ENCODE measurements around the gene MAGIX.
A peak's percentile ranks its signal among the peaks of the same experiment; 100 is the strongest.
"Not testable (repeated sequence)": the region's sequence is repeated elsewhere in the genome, so short reads cannot be mapped to it uniquely, and the experiment has no call there.

MAGIX gene

GRCh38 chrX:49162620-49163019 lies at the start of gene MAGIX:
Gene MAGIX, plus strand, starts transcription at chrX:49162758. Its CDS starts 132 bp downstream, at chrX:49162890.
- H3K4me1 Mint-ChIP-seq: peaks cover 13 to 39% of the 10 kb centered on the region in 2 donors
- peak within 1 kb of the TSS; percentile 84 for H3K27ac Mint-ChIP-seq
- H3K4me3 Mint-ChIP-seq: peak within 1 kb of the TSS; percentile 75 to 91
- ATAC-seq (replicated peaks): no peak
- H3K27me3 Mint-ChIP-seq: no peaks in the 10 kb centered on the region
- peaks cover 0 to 3% of the 10 kb centered on the region in 2 donors for H3K9me3 Mint-ChIP-seq
- DNase-seq: no peak
- no peaks in the 10 kb centered on the region for H3K36me3 Mint-ChIP-seq

- H3K27ac Mint-ChIP-seq: no peak overlapping the region
- H3K36me3 Mint-ChIP-seq: peaks cover 15 to 24% of the 10 kb centered on the region in 2 donors
- ATAC-seq (replicated peaks): no peak
- H3K4me1 Mint-ChIP-seq: peaks cover 4 to 6% of the 10 kb centered on the region in 2 donors
- H3K9me3 Mint-ChIP-seq: no peaks in the 10 kb centered on the region
- no peak overlapping the region for H3K4me3 Mint-ChIP-seq
- no peaks in the 10 kb centered on the region for H3K27me3 Mint-ChIP-seq
- no peak for DNase-seq
These were observed 46.5 kb upstream of the MAGIX start for GRCh38 chrX:49116076-49116475.

- no peak for DNase-seq
- Mint-ChIP-seq H3K27ac (no peak overlapping the region), H3K9me3 (no peaks in the 10 kb centered on the region), H3K4me1 (peaks cover 7 to 8% of the 10 kb centered on the region in 2 donors), H3K4me3 (no peak overlapping the region), H3K27me3 (no peaks in the 10 kb centered on the region), H3K36me3 (peaks cover 16 to 27% of the 10 kb centered on the region in 2 donors)
- ATAC-seq (replicated peaks): no peak
These were observed 45.8 kb upstream of the MAGIX start for GRCh38 chrX:49116716-49117115.

GRCh38 chrX:49117581-49117980 lies 45.0 kb upstream of the MAGIX start:
- H3K27me3 Mint-ChIP-seq: no peaks in the 10 kb centered on the region
- DNase-seq (no peak), ATAC-seq (replicated peaks) (no peak)
- no peak overlapping the region for H3K27ac Mint-ChIP-seq
- peaks cover 13 to 16% of the 10 kb centered on the region in 2 donors for H3K4me1 Mint-ChIP-seq
- no peak overlapping the region for H3K4me3 Mint-ChIP-seq
- H3K36me3 Mint-ChIP-seq: peaks cover 16 to 25% of the 10 kb centered on the region in 2 donors
- no peaks in the 10 kb centered on the region for H3K9me3 Mint-ChIP-seq

- Mint-ChIP-seq H3K4me1 (peaks cover 17 to 27% of the 10 kb centered on the region in 2 donors), H3K4me3 (no peak overlapping the region), H3K36me3 (peaks cover 22 to 36% of the 10 kb centered on the region in 2 donors), H3K27ac (no peak overlapping the region), H3K27me3 (peaks cover 0 to 3% of the 10 kb centered on the region in 2 donors), H3K9me3 (no peaks in the 10 kb centered on the region)
- no peak for ATAC-seq (replicated peaks)
- no peak for DNase-seq
These were observed 42.5 kb upstream of the MAGIX start for GRCh38 chrX:49120091-49120490.

GRCh38 chrX:49122499-49122898 lies 40.1 kb upstream of the MAGIX start:
- Mint-ChIP-seq H3K36me3 (peaks cover 14 to 27% of the 10 kb centered on the region in 2 donors), H3K9me3 (no peaks in the 10 kb centered on the region), H3K27me3 (peaks cover 0 to 3% of the 10 kb centered on the region in 2 donors), H3K27ac (peak overlapping the region; percentile 97), H3K4me3 (peak overlapping the region; percentile 93 to 97), H3K4me1 (peaks cover 17 to 27% of the 10 kb centered on the region in 2 donors)
- no peak for DNase-seq
- no peak for ATAC-seq (replicated peaks)

GRCh38 chrX:49127742-49128258 lies 34.8 kb upstream of the MAGIX start:
- not testable (repeated sequence) for ATAC-seq (replicated peaks); H3K27ac Mint-ChIP-seq; H3K9me3 Mint-ChIP-seq; H3K4me3 Mint-ChIP-seq; DNase-seq; H3K4me1 Mint-ChIP-seq; H3K27me3 Mint-ChIP-seq; H3K36me3 Mint-ChIP-seq

- H3K36me3 Mint-ChIP-seq: no peaks in the 10 kb centered on the region
- no peak overlapping the region for H3K4me3 Mint-ChIP-seq
- H3K9me3 Mint-ChIP-seq: no peaks in the 10 kb centered on the region
- ATAC-seq (replicated peaks): peak; percentile 59 to 63
- H3K27me3 Mint-ChIP-seq: no peaks in the 10 kb centered on the region
- H3K27ac Mint-ChIP-seq: no peak overlapping the region
- no peaks in the 10 kb centered on the region for H3K4me1 Mint-ChIP-seq
- no peak for DNase-seq
These were observed 33.1 kb upstream of the MAGIX start for GRCh38 chrX:49129427-49129826.

- DNase-seq; H3K36me3 Mint-ChIP-seq; H3K27me3 Mint-ChIP-seq; H3K27ac Mint-ChIP-seq; ATAC-seq (replicated peaks); H3K4me3 Mint-ChIP-seq; H3K9me3 Mint-ChIP-seq; H3K4me1 Mint-ChIP-seq: not testable (repeated sequence)
These were observed 30.3 kb upstream of the MAGIX start for GRCh38 chrX:49132275-49132674.

- DNase-seq (no peak), ATAC-seq (replicated peaks) (no peak)
- no peaks in the 10 kb centered on the region for H3K4me1 Mint-ChIP-seq
- H3K9me3 Mint-ChIP-seq: peaks cover 2 to 4% of the 10 kb centered on the region in 2 donors
- no peak overlapping the region for H3K27ac Mint-ChIP-seq
- H3K4me3 Mint-ChIP-seq: no peak overlapping the region
- peaks cover 3 to 5% of the 10 kb centered on the region in 2 donors for H3K36me3 Mint-ChIP-seq
- H3K27me3 Mint-ChIP-seq: no peaks in the 10 kb centered on the region
These were observed 28.8 kb upstream of the MAGIX start for GRCh38 chrX:49133759-49134158.

- no peaks in the 10 kb centered on the region for H3K4me1 Mint-ChIP-seq
- no peak for ATAC-seq (replicated peaks)
- peaks cover 22 to 25% of the 10 kb centered on the region in 2 donors for H3K36me3 Mint-ChIP-seq
- H3K27ac Mint-ChIP-seq: no peak overlapping the region
- no peak for DNase-seq
- H3K27me3 Mint-ChIP-seq: no peaks in the 10 kb centered on the region
- H3K4me3 Mint-ChIP-seq: no peak overlapping the region
- peaks cover 10 to 26% of the 10 kb centered on the region in 2 donors for H3K9me3 Mint-ChIP-seq
These were observed 25.1 kb upstream of the MAGIX start for GRCh38 chrX:49137492-49137891.

GRCh38 chrX:49139713-49140112 lies 22.8 kb upstream of the MAGIX start:
- H3K9me3 Mint-ChIP-seq: peaks cover 10 to 26% of the 10 kb centered on the region in 2 donors
- no peak overlapping the region for H3K27ac Mint-ChIP-seq
- no peak overlapping the region for H3K4me3 Mint-ChIP-seq
- no peak for ATAC-seq (replicated peaks)
- DNase-seq: no peak
- peaks cover 22 to 25% of the 10 kb centered on the region in 2 donors for H3K36me3 Mint-ChIP-seq
- no peaks in the 10 kb centered on the region for H3K27me3 Mint-ChIP-seq
- no peaks in the 10 kb centered on the region for H3K4me1 Mint-ChIP-seq

GRCh38 chrX:49142264-49142663 lies 20.3 kb upstream of the MAGIX start:
- not testable (repeated sequence) for H3K27ac Mint-ChIP-seq; H3K4me1 Mint-ChIP-seq; H3K27me3 Mint-ChIP-seq; ATAC-seq (replicated peaks); DNase-seq; H3K4me3 Mint-ChIP-seq
- Mint-ChIP-seq H3K9me3 (peaks cover 8 to 22% of the 10 kb centered on the region in 2 donors), H3K36me3 (peaks cover 19 to 21% of the 10 kb centered on the region in 2 donors)

GRCh38 chrX:49143154-49143553 lies 19.4 kb upstream of the MAGIX start:
- H3K4me3 Mint-ChIP-seq; DNase-seq; H3K27me3 Mint-ChIP-seq; ATAC-seq (replicated peaks); H3K4me1 Mint-ChIP-seq; H3K27ac Mint-ChIP-seq: not testable (repeated sequence)
- peaks cover 19 to 24% of the 10 kb centered on the region in 2 donors for H3K36me3 Mint-ChIP-seq
- H3K9me3 Mint-ChIP-seq: peaks cover 8 to 22% of the 10 kb centered on the region in 2 donors

- ATAC-seq (replicated peaks): no peak
- H3K27me3 Mint-ChIP-seq: no peaks in the 10 kb centered on the region
- H3K4me3 Mint-ChIP-seq: no peak overlapping the region
- H3K36me3 Mint-ChIP-seq: peaks cover 0 to 5% of the 10 kb centered on the region in 2 donors
- no peak for DNase-seq
- no peak overlapping the region for H3K27ac Mint-ChIP-seq
- no peaks in the 10 kb centered on the region for H3K9me3 Mint-ChIP-seq
- peaks cover 2 to 10% of the 10 kb centered on the region in 2 donors for H3K4me1 Mint-ChIP-seq
These were observed 15.3 kb upstream of the MAGIX start for GRCh38 chrX:49147282-49147681.
